GM18508 (cell line): ENCODE data around the gene TRH.
"Not testable (repeated sequence)": the region's sequence is repeated elsewhere in the genome, so short reads cannot be mapped to it uniquely, and the experiment has no call there.

Source experiments
- ATAC-seq: cut with Tn5 transposase; IDR thresholded peaks from one replicate; pipeline ENCODE4 v1.9.1; 2021; ENCODE audit warnings: moderate number of reproducible peaks; ENCODE audit not compliant: insufficient read depth, unreplicated experiment

The TRH gene

DNA sequence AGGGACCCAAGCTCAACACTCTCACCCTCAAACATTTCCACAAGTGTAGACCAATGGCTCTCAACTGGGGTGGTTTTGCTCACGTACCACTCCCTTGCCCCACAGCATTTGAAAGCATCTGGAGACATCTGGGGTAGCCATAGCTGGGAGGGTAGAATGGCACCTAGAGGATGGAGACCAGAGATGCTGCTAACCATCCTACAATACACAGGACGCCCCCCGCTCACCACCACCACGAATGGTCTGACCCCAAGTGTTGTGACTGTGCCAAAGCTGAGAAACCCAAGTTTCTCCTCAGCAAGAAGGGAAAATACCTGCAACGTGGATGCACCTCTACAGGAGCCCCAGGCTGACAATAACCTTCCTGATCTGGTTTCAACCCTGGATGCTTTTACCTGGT, 24.7 kb downstream of the TRH start:
- ATAC-seq = not testable (repeated sequence)

DNA sequence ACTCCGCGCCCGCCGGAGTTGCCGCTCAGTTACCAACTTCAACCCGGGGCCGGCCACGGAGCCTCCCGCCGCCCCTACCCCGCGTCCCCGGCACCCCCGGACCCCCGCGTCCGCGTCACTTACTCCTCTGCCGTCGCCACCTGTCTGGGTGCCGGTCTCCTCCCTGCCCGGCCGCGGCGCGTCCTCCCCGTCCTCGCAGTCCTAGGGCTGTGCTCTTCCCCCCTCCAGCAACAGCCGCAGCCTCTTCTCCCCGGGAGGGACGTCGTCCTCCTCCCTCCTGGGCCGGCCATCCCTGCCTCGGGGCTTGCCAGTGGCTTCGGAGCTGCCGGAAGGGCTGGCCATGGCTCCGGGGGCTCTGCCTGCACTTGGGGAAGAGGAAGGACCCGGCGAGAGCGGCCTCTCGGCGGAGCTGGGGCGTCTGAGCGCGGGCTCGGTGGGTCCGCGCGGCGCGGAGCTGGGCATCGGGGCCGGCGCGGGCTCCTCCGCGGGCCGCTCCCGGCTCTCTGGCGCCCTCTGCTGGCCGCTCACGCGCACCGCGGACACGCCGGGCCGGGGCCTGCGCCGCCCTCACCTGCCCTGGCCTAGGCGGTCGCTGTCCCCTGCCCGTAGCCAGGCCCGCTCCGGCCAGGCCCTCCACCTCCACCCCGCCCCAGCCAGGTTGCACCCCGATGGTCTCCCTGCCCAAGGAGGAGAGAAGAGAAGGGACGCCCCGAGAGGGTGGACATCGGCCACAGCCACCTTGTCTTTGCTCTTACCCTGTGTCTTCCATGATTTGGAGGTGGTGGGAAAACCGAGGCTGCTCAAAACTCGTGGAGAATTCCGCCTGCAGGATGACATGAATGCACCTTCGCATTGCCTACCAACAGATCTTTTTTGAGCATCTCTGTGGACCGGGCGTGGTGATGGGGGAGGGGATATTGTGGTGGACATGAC, 28.4 kb downstream of the TRH start:
- ATAC-seq = not testable (repeated sequence)

- ATAC-seq = no peak
These were observed 36.0 kb downstream of the TRH start for GRCh38 chr3:130010556-130010955.

GRCh38 chr3:130012108-130012507, 37.6 kb downstream of the TRH start:
- not testable (repeated sequence) for ATAC-seq

GRCh38 chr3:130013246-130013645, 38.7 kb downstream of the TRH start:
- ATAC-seq = not testable (repeated sequence)

- no peak for ATAC-seq
These were observed 40.0 kb downstream of the TRH start for GRCh38 chr3:130014526-130014925.

DNA sequence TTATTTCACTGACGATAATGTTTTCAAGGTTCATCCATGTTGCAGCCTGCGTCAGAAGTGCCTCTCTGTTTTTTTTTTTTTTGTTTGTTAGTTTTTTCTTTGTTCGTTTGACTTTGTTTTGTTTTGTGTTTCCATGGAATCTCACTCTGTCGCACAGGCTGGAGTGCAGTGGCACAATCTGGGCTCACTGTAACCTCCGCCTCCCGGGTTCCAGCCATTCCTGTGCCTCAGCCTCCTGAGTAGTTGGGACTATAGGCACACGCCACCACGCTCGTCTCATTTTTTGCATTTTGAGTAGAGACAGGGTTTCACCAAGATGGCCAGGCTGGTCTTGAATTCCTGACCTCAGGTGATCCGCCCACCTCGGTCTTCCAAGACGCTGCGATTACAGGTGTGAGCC, 43.1 kb downstream of the TRH start:
- not testable (repeated sequence) for ATAC-seq

DNA sequence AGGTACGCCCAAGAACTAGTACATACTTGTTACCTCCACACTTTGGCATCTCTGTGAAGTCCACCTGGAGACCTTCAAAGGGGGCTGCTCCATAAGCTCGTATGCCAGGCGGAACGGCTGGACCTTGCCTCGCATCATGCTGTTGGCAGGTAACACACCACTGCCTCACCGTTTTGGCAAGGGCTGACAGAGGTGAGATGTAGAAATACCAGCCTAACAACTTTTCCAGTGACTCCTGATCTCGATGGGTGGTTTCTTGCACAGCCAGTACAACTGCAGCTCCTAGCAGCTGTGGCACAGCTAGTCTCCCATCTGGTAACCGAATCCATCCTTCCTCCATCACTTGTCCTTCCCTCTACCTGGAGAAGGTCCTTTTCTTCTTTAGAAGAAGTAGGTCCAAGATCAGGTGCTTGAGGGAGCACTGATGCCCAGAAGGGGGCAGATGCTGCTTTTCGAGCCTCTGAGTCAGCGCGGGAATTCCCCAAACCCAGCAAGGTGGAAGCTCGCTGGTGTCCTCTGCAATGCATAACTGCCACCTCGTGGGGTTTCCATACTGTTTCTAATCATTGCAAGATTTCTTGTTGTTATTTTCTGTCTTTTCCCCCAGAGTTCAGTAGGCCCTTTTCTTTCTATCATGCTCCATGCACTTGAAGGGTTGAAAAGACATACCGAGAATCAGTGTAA, 51.8 kb downstream of the TRH start:
- ATAC-seq = not testable (repeated sequence)

DNA sequence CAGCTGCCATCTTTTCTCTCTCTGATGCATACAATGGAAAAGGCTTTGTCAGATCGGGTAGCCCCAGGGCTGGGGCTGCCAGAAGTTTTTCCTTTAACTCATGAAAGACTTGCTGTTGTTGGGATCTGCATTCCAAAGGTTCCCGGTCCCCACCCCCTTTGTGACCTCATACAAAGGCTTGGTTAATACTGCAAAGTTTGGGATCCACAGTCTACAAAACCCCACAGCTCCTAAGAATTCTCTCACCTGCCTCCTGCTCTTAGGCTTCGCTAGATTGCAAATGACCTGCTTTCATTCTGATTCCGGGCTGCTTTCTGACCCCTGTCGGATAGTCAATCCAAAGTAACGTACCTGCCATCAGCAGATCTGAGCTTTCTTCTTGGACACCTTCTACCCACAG, 52.9 kb downstream of the TRH start:
- ATAC-seq = not testable (repeated sequence)
